Measurements from ENCODE around the gene PAH.
A peak's percentile ranks its signal among the peaks of the same experiment; 100 is the strongest.

The PAH gene

GRCh38 chr12:102879144-102879763, 37.8 kb downstream of the PAH start:
- no peak overlapping the region for H3K4me3 ChIP-seq (ENCODE audit: low read length, poor library complexity, severe bottlenecking)
- H3K9ac ChIP-seq (ENCODE audit: low read depth, low read length, poor library complexity, severe bottlenecking), result no peak overlapping the region
- no peak overlapping the region for H3K4me2 ChIP-seq (ENCODE audit: low read depth, low read length, poor library complexity, severe bottlenecking)
- no peaks in the 10 kb centered on the region for H3F3A ChIP-seq (ENCODE audit: low read depth)
- no peaks in the 10 kb centered on the region for H3K27me3 ChIP-seq (ENCODE audit: insufficient read depth, low read length, poor library complexity, severe bottlenecking)
- no peaks in the 10 kb centered on the region for H3K9me3 ChIP-seq (ENCODE audit: insufficient read depth, low read depth, low read length)
- H2AFZ ChIP-seq (ENCODE audit: low read length), result no peak overlapping the region
- H4K20me1 ChIP-seq (ENCODE audit: insufficient read depth, low read length, poor library complexity, severe bottlenecking), result no peaks in the 10 kb centered on the region
- H3K9me2 ChIP-seq (replicated peaks; ENCODE audit: low read depth, low read length), result no peaks in the 10 kb centered on the region
- H3K79me2 ChIP-seq (ENCODE audit: insufficient read depth, low read length), result no peaks in the 10 kb centered on the region
- no peaks in the 10 kb centered on the region for H3K4me1 ChIP-seq (ENCODE audit: insufficient read depth, low read length, poor library complexity, severe bottlenecking)
- TF ChIP-seq EZH2phosphoT487 (IDR thresholded peaks at IDR 0.05; ENCODE audit: borderline replicate concordance) (no peak), CTCF (conservative IDR thresholded peaks at IDR 0.05; ENCODE audit: low read length) (peak; percentile 40)
- no peaks in the 10 kb centered on the region for H3K36me3 ChIP-seq (ENCODE audit: insufficient read depth, low read length)

GRCh38 chr12:102876883-102877282, 40.2 kb downstream of the PAH start:
- H4K20me1 ChIP-seq (ENCODE audit: insufficient read depth, low read length, poor library complexity, severe bottlenecking), result no peaks in the 10 kb centered on the region
- TF ChIP-seq EZH2phosphoT487 (IDR thresholded peaks at IDR 0.05; ENCODE audit: borderline replicate concordance) (no peak), CTCF (conservative IDR thresholded peaks at IDR 0.05; ENCODE audit: low read length) (peak; percentile 37)

GRCh38 chr12:102874819-102875218, 42.2 kb downstream of the PAH start:
- Histone ChIP-seq H2AFZ (ENCODE audit: low read length) (no peak overlapping the region), H3K4me3 (ENCODE audit: low read length, poor library complexity, severe bottlenecking) (no peak overlapping the region), H3K4me2 (ENCODE audit: low read depth, low read length, poor library complexity, severe bottlenecking) (no peak overlapping the region), H3K4me1 (ENCODE audit: insufficient read depth, low read length, poor library complexity, severe bottlenecking) (no peaks in the 10 kb centered on the region), H3K27me3 (ENCODE audit: insufficient read depth, low read length, poor library complexity, severe bottlenecking) (no peaks in the 10 kb centered on the region), H3F3A (ENCODE audit: low read depth) (no peaks in the 10 kb centered on the region), H3K36me3 (ENCODE audit: insufficient read depth, low read length) (no peaks in the 10 kb centered on the region), H3K9ac (ENCODE audit: low read depth, low read length, poor library complexity, severe bottlenecking) (no peak overlapping the region), H3K79me2 (ENCODE audit: insufficient read depth, low read length) (no peaks in the 10 kb centered on the region), H3K9me3 (ENCODE audit: insufficient read depth, low read depth, low read length) (no peaks in the 10 kb centered on the region), H3K9me2 (replicated peaks; ENCODE audit: low read depth, low read length) (no peaks in the 10 kb centered on the region), H4K20me1 (ENCODE audit: insufficient read depth, low read length, poor library complexity, severe bottlenecking) (no peaks in the 10 kb centered on the region)
- TF ChIP-seq EZH2phosphoT487 (IDR thresholded peaks at IDR 0.05; ENCODE audit: borderline replicate concordance) (no peak), CTCF (conservative IDR thresholded peaks at IDR 0.05; ENCODE audit: low read length) (no peak)

More at GRCh38 chr12:102876883-102877282, 40.2 kb downstream of the PAH start:
- H3F3A ChIP-seq (ENCODE audit: low read depth), result no peaks in the 10 kb centered on the region
- H3K4me1 ChIP-seq (ENCODE audit: insufficient read depth, low read length, poor library complexity, severe bottlenecking), result no peaks in the 10 kb centered on the region
- H2AFZ ChIP-seq (ENCODE audit: low read length), result no peak overlapping the region
- H3K9me3 ChIP-seq (ENCODE audit: insufficient read depth, low read depth, low read length), result no peaks in the 10 kb centered on the region
- no peak overlapping the region for H3K4me2 ChIP-seq (ENCODE audit: low read depth, low read length, poor library complexity, severe bottlenecking)
- H3K36me3 ChIP-seq (ENCODE audit: insufficient read depth, low read length), result no peaks in the 10 kb centered on the region
- no peak overlapping the region for H3K4me3 ChIP-seq (ENCODE audit: low read length, poor library complexity, severe bottlenecking)
- H3K79me2 ChIP-seq (ENCODE audit: insufficient read depth, low read length), result no peaks in the 10 kb centered on the region
- no peak overlapping the region for H3K9ac ChIP-seq (ENCODE audit: low read depth, low read length, poor library complexity, severe bottlenecking)
- H3K27me3 ChIP-seq (ENCODE audit: insufficient read depth, low read length, poor library complexity, severe bottlenecking), result no peaks in the 10 kb centered on the region
- H3K9me2 ChIP-seq (replicated peaks; ENCODE audit: low read depth, low read length), result no peaks in the 10 kb centered on the region

Data from Loucy (cell line).